ENCODE data around the gene PXYLP1.
A peak's percentile ranks its signal among the peaks of the same experiment; 100 is the strongest.
"Not testable (repeated sequence)": the region's sequence is repeated elsewhere in the genome, so short reads cannot be mapped to it uniquely, and the experiment has no call there.

Gene PXYLP1

DNA sequence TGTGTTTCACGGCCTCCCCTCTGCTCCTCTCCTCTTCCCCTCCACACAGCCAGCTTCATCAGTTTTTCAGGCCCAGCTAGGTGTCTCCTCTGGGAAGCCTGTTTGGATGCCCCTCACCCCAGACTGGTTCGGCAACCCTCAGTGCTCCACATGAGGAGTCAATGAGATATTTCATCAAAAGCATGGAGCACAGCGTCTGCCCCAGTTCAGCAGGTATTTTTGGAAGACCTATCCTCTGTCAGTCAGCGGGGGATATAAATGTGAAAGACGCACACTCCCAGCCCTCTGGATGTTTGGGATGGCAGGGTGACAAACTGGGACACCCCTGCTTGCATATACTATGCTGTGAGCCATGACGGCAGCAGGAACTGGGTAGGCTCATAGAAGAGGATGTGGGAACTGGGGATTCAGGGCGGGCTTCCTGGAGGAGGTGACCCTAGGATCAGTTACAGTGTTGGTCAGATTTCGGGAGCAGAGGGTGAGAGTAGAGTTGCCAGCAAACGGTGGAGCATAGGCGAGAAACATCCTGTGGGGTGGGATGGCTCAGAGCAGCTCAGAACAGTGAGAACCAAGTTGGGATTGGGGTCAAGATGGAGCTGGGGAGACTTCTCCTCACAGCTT lies 42.9 kb downstream of the PXYLP1 start:
- DNase-seq = no peak

DNA sequence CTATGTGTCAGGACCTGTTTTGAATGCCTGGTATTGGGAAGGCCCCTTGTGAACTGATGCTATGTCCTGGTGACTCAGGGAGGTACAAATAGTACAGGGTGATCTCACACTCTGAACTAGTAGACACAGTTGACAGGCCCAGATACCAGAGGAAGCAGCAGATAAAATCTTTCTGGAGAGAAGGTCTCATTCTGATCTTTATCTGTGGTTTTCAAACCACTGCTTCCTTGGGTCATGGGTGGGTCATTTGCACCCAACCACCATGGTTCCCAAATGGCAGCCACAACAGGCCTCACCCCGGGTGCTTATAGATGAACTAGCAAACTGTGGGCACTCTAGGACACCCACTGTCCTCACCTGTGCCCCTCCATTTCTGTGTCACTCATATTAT lies 43.4 kb downstream of the PXYLP1 start:
- no peak for DNase-seq

DNA sequence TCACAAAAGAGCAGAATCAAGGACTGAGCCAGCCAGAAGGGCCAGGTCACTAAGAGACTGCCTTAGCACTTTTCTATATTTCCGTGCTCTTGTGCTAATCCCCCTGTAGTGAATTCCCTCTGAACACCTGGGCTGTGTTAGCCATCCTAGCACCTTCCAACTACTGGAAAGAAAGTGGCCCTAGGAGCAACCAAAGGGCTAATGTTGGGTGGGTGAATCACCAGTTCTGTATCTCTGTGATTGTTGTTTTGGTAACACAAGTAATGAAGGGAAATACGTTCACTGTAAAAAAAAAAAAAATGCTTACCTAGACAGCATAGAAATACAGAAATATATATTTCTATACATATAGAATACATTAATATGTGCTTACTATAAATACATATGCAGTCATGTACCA lies 43.9 kb downstream of the PXYLP1 start:
- DNase-seq = no peak

DNA sequence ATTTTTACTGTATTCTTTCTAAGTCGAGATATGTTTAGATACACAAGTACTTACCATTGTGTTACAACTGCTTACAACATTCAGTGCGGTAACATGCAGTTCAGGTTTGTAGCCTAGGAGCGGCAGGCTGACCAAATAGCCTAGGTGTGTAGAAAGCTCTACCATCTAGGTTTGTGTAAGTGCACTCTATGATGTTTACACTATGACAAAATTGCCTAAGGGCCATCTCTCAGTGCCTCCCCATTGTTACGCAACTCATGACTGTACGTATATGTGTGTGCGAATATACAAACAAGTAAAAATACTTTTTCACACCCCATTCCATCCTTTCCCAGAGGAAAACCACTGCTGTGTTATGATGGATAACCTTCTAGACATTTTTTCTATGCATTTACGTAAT lies 44.3 kb downstream of the PXYLP1 start:
- no peak for DNase-seq

DNA sequence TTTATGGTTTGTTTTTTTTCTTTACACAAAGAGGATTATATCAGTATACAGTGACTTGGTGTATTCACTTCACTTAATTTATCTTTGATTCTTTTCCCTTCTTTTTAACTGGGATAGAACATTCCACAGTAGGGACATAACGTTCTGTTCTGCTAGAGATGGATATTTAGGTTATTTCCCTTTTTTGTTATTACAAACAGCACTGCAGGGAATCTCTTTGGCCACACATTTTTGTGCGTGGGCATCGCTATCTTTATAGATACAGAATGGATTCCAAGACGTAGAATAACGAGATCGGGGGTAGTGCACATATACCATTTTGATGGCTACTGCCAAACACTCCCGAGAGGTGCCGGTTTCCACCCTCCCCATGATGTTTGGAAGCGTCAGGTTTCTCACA lies 44.8 kb downstream of the PXYLP1 start:
- no peak for DNase-seq

DNA sequence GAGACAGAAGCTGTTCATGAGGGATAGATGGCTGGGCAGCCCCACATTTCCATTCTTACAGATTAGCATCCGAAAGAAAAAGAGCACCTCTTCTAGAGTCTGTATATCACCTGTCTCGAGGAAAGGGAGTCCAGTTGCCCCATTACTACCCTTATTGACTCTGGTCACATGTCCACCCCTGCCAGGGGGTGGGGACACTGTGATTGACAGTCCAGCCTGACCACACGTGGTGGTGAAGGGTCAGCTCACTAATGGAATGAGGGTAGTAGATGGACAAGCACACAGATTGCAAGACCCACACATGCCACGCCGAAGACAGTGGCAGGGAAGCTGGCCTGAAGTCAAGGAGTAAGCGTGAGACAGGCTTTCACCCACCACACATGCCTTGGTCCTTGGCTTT lies 45.8 kb downstream of the PXYLP1 start:
- no peak for DNase-seq

DNA sequence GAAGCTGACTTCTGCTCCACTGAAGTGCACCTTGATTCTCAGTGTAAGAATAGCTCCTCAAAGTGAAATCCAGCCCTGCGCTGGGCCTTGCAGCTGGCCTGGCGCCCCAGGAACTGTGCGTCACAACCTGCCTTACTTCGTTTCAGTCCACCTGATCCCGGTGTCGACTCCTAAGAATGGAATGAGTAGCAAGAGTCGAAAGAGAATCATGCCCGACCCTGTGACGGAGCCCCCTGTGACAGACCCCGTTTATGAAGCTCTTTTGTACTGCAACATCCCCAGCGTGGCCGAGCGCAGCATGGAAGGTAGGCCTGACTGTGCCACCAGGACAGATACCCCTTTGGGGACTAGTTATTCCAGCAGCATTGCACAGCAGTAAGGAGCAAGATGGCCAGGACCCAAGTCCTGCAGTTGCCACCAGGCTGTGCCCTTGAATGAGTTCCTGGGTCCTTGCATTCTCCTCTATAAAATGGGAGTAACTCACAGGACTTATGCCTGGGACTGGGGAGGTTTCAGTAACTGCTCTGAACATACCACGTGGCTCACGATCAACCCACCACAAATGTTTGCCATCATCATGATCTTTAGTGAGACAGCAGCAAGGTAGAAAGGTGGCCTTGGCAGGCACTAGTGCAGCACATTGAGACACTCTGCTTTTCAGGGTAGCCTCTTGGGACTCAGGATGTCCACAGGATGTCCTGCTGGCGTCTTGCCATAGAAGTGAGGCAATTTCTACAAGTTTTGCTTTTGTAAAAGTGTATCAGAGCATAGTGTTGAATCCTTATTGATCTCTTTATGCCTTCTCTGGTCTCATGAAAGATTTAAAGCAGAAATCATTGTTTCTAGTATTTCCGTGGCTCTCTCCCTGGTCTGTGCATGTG lies 46.8 kb downstream of the PXYLP1 start:
- DNase-seq = no peak

DNA sequence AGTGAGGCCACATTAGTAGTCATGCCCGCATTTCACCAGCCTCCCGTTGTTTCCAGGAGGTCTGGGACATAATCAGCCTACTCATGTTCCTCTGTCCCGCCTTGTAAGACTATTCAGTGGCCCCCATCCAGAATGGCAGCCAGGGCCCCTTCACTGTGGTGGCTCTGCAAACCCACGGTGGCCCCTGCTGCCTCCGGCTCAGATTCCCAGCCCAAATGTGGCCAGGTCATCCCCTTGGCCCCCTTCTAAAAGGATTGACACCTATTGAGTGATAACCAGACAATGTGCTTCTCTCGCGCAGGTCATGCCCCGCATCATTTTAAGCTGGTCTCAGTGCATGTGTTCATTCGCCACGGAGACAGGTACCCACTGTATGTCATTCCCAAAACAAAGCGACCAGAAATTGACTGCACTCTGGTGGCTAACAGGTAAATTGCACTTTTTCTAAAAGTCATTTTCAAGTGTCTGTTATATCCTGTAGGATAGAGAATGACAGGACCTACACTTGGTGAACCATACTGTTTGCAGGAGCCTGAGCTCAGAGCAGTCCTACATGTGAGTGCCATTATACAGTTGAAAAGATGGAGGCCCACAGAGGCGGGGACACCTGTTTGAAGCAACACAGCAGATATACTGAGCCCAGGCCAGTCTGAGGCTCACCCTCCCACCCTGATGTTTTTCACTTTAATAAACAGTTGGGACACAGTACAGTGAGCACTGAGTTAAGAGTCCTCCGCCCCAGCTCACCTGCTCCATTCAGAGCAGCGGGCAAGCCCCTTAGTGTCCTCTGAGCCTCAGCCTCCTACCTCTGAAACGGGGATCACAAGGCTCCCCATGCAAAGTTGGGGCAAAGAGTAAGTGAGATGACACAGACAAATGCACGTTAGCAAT lies 47.7 kb downstream of the PXYLP1 start:
- DNase-seq = no peak

DNA sequence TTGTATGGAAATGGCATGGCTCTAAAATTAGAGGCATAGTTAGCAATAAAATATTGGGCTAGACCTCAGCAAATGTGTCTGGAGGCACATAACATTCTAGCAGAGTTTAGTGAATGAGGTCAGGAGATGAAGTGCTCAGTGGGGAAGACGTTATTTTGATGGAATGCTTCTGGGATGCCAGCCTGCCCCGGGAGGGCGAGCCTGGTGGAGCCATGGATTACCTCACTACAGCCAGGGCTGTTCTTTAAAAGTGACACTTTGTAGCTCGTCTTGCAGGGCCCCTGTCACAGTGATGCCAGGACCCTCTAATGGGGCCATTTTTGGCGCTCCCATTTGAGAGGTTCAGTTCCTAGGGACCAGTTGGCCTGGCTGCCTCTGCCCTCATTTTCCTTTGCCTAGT lies 48.5 kb downstream of the PXYLP1 start:
- DNase-seq = no peak

DNA sequence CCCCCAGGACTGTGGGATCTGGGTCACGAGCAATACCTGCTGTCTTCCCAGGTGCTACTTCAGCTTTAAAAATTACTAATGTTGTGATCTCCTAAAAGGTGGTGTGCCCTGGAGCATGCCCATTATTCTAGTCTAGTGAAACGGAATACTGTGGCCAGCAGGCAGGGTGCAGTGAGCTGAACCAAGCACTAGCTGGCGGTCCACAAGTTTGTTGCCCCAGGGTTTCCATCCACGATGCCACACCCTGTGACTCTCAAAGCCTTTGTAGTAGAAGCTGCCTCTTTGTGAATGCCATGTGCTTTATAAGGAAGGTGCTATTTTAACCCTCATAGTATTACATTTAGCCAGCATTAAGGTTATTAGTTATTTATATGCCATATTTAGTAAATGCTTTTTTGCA lies 49.1 kb downstream of the PXYLP1 start:
- DNase-seq = no peak

DNA sequence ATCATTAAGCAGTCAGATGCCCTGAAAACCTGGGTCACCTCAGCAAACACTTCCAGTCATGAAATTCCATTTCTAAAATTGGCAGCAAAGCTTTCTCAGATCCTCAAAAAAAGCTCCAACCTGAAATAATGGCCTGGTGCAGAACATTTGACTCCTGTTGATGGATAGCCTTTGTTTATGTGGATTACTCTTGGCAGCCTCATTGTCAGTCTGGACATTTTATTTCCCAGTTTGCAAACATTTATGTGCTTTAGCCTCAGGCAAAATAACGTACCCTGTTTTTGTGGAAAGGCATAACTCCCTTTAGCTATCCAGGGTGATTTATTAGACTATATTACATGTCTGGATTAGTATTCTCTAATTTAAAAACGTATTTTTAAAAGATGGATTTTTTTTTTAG lies 53.9 kb downstream of the PXYLP1 start:
- DNase-seq = peak; percentile 53

DNA sequence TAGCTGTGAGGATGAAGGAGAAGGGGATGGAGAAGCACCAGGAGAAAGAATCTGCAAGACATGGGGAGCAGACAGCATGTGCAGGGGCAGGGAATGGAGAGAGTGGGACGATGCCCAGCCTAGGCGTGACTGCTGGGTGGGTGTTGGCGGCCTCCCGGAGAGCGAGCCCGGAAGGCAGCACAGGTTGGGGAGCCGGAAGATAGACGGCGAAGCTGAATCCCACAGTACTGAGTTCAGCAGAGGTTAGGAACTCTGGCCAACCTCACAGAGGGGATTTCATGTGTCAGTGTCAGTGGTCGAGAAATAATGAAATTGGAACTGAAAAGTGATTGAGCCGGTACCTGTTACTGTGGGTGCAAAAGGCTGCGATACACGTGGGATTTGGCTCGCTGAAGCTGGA lies 55.2 kb downstream of the PXYLP1 start:
- DNase-seq = no peak

DNA sequence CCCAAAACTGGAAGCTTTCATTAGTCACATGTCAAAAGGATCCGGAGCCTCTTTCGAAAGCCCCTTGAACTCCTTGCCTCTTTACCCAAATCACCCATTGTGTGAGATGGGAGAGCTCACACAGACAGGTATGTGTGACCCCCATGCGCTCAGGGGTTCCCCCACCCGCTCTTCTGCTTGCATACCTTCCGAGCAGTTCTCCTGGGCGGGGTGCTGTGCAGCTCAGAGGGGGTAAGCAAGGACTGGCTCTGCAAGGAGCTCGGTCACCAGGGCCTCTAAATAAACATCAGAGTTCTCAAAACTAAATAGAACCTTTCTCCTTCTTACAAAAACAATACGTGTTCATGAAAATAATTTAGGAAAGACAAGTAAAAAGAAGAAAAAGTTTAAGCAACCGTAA lies 55.7 kb downstream of the PXYLP1 start:
- DNase-seq = no peak

DNA sequence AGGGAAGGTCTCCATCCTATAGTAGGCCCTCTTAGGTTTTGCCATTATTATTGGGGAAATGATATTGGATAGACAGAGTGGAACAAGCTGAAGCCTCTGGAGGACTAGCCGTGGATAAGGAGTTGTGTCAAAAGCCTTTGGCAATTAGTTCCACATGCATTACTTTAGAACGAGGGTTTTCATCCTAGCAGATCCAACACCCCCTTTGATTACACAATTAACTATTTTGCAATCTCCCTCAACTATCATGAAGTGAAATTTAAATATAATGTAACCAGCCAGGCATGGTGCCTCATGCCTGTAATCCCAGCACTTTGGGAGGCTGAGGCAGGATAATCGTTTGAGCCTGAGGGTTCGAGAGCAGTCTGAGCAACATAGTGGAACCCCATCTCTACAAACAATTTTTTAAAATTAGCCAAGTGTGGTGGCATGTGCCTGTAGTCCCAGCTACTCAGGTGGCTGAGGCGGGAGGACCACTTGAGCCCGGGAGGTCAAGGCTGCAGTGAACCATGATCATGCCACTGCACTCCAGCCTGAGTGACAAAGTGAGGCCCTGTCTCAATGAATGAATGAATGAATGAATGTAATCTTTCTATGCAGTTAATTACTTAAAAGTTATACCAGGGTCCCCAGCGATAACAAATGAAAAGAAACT lies 56.8 kb downstream of the PXYLP1 start:
- no peak for DNase-seq

DNA sequence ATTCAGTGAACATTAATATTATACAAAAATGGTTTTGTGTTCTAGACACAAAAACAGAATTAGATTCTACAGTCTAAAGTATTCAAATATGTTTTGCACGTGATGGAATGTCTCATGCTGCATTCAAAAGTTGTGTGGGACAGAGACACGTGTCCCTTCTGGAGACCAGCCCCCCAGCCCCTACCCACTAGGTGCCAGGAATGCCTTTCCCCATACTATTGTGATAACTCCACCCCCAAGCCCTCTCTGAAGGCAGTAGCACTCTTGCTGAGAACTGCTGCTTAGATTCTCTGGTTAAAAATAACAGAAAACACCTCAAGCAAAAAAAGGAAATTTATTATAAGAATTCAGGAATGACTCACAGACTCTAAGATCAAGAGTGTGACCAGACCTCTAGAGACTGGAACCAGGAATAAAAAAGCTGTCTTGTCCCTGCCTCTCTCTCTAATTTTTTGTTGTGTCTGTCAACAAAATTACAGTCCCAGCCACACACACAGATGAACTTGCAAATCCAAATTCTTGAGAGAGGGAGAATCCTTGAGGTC lies 57.7 kb downstream of the PXYLP1 start:
- no peak for DNase-seq

DNA sequence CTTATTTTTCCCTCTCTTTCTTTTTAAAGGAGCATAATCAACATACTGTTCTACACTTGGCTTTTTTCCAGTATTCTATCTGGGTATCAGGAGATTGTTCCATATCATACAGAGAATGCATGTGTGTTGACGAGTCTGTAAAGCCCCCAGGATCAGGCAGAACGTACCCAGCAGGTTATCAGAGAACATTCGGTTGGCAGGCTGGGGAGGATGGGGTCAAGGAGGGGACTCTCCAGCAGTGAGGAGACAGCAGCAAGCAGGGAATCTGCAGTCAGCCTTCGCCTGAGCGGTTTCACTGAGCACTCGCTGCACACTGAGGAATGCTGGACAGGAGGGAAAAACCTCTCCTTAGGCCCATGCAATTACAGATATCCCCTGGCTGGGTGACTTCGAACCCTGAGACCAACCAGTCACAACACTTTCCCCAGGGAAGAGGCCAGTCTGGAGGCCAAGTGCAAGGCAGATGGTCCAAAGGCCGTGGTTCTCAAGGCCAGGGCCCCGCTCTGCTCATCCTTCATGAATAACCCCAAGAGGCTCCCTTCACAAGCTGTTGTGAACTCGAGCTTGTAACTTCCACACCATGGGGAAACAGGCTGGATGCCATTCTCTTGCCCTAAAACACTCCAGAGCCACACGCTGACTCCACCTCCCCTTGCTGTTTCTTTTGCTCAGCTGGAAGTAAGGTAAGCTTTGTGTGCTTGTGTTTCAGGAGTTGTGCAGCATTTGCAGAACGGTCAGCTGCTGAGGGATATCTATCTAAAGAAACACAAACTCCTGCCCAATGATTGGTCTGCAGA lies 60.1 kb downstream of the PXYLP1 start:
- DNase-seq = no peak

DNA sequence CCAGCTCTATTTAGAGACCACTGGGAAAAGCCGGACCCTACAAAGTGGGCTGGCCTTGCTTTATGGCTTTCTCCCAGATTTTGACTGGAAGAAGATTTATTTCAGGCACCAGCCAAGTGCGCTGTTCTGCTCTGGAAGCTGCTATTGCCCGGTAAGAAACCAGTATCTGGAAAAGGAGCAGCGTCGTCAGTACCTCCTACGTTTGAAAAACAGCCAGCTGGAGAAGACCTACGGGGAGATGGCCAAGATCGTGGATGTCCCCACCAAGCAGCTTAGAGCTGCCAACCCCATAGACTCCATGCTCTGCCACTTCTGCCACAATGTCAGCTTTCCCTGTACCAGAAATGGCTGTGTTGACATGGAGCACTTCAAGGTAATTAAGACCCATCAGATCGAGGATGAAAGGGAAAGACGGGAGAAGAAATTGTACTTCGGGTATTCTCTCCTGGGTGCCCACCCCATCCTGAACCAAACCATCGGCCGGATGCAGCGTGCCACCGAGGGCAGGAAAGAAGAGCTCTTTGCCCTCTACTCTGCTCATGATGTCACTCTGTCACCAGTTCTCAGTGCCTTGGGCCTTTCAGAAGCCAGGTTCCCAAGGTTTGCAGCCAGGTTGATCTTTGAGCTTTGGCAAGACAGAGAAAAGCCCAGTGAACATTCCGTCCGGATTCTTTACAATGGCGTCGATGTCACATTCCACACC lies 60.9 kb downstream of the PXYLP1 start:
- no peak for DNase-seq

DNA sequence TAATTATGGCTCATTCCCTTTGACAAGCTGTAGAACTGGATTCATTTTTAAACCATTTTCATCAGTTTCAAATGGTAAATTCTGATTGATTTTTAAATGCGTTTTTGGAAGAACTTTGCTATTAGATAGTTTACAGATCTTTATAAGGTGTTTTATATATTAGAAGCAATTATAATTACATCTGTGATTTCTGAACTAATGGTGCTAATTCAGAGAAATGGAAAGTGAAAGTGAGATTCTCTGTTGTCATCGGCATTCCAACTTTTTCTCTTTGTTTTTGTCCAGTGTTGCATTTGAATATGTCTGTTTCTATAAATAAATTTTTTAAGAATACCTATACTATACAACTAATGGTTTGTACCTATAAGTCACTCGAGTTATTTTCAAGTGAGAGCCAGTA lies 62.7 kb downstream of the PXYLP1 start:
- no peak for DNase-seq

DNA sequence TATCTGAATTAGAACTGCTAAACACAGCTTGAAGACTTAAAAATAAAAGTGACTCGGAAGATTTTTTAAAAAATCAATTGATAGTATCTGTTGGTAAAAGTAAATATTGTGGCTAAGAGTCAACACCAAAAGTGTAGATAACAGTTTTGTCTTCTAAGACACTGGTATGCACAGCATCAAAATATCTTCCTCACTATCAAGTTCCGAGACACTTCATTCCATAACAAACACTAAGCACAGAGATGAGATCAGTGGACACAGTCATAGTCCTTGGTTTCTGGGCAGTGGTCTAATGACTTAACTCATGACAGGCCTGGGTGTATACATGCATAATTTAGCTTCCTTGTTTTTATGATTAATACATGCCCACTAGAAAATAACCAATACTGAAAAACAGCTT lies 63.2 kb downstream of the PXYLP1 start:
- DNase-seq = no peak

DNA sequence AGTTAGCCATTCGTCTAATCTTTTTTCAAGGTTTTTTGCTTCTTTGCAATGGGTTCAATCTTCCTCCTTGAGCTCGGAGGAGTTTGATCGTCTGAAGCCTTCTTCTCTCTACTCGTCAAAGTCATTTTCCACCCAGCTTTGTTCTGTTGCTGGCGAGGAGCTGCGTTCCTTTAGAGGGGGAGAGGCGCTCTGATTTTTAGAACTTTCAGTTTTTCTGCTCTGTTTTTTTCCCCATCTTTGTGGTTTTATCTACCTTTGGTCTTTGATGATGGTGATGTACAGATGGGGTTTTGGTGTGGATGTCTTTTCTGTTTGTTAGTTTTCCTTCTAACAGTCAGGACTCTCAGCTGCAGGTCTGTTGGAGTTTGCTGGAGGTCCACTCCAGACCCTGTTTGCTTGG lies 68.8 kb downstream of the PXYLP1 start:
- DNase-seq = not testable (repeated sequence)

Data from NCI-H2081 treated with DMSO at 0.1 percent for 48 hours (cell line).